ENCODE data around the gene CTNNBL1. TPM values are rescaled to one million over a fixed set of nuclear protein-coding genes. Genes with fewer than 3 reads are reported as not detected.

The CTNNBL1 gene
- total and polyA plus RNA-seq, 2 donors, result 46.5 to 61.9 TPM

GRCh38 chr20:37882961-37883712, 189.3 kb downstream of the CTNNBL1 start:
- Histone ChIP-seq H3K4me3 (ENCODE audit: low read length in 2 of 2) (no peak overlapping the region), H3K36me3 (ENCODE audit: control insufficient read depth in 2 of 2, insufficient read depth in 2 of 2, low read length in 1 of 2) (no peaks in the 10 kb centered on the region), H3K4me1 (ENCODE audit: control insufficient read depth in 2 of 2, insufficient read depth in 2 of 2, low read length in 2 of 2) (peaks cover 0 to 13% of the 10 kb centered on the region in 2 donors), H3K9me3 (ENCODE audit: control insufficient read depth in 2 of 2, insufficient read depth in 1 of 2, low read length in 1 of 2) (no peaks in the 10 kb centered on the region), H3K27me3 (ENCODE audit: control insufficient read depth in 2 of 2, insufficient read depth in 1 of 2, low read length in 1 of 2) (peaks cover 0 to 4% of the 10 kb centered on the region in 2 donors), H3K27ac (ENCODE audit: low read depth in 1 of 2, low read length in 1 of 2) (no peak overlapping the region)
- no peak for DNase-seq (ENCODE audit: low read depth in 6 of 9, low spot score in 9 of 9)
- WGBS, result 92% methylated on average over 16 of the region's 16 CpGs

GRCh38 chr20:37885042-37885441, 191.2 kb downstream of the CTNNBL1 start:
- WGBS, result 95% methylated on average over 8 of the region's 8 CpGs
- peaks cover 0 to 13% of the 10 kb centered on the region in 2 donors for H3K4me1 ChIP-seq (ENCODE audit: control insufficient read depth in 2 of 2, insufficient read depth in 2 of 2, low read length in 2 of 2)

GRCh38 chr20:37885593-37886503, 192.0 kb downstream of the CTNNBL1 start:
- no peak for DNase-seq (ENCODE audit: low read depth in 6 of 9, low spot score in 9 of 9)
- no peak overlapping the region for H3K27ac ChIP-seq (ENCODE audit: low read depth in 1 of 2, low read length in 1 of 2)
- H3K27me3 ChIP-seq (ENCODE audit: control insufficient read depth in 2 of 2, insufficient read depth in 1 of 2, low read length in 1 of 2), result peaks cover 0 to 4% of the 10 kb centered on the region in 2 donors
- WGBS, result 81% methylated on average over 32 of the region's 32 CpGs
- no peak overlapping the region for H3K4me3 ChIP-seq (ENCODE audit: low read length in 2 of 2)
- H3K4me1 ChIP-seq (ENCODE audit: control insufficient read depth in 2 of 2, insufficient read depth in 2 of 2, low read length in 2 of 2), result peaks cover 0 to 11% of the 10 kb centered on the region in 2 donors
- no peaks in the 10 kb centered on the region for H3K9me3 ChIP-seq (ENCODE audit: control insufficient read depth in 2 of 2, insufficient read depth in 1 of 2, low read length in 1 of 2)
- no peaks in the 10 kb centered on the region for H3K36me3 ChIP-seq (ENCODE audit: control insufficient read depth in 2 of 2, insufficient read depth in 2 of 2, low read length in 1 of 2)

More at GRCh38 chr20:37885042-37885441, 191.2 kb downstream of the CTNNBL1 start:
- H3K27me3 ChIP-seq (ENCODE audit: control insufficient read depth in 2 of 2, insufficient read depth in 1 of 2, low read length in 1 of 2), result peaks cover 0 to 4% of the 10 kb centered on the region in 2 donors
- no peak overlapping the region for H3K4me3 ChIP-seq (ENCODE audit: low read length in 2 of 2)
- no peak overlapping the region for H3K27ac ChIP-seq (ENCODE audit: low read depth in 1 of 2, low read length in 1 of 2)
- DNase-seq (ENCODE audit: low read depth in 6 of 9, low spot score in 9 of 9), result no peak
- no peaks in the 10 kb centered on the region for H3K9me3 ChIP-seq (ENCODE audit: control insufficient read depth in 2 of 2, insufficient read depth in 1 of 2, low read length in 1 of 2)
- H3K36me3 ChIP-seq (ENCODE audit: control insufficient read depth in 2 of 2, insufficient read depth in 2 of 2, low read length in 1 of 2), result no peaks in the 10 kb centered on the region

- no peak overlapping the region for H3K4me3 ChIP-seq (ENCODE audit: low read length in 2 of 2)
- H3K36me3 ChIP-seq (ENCODE audit: control insufficient read depth in 2 of 2, insufficient read depth in 2 of 2, low read length in 1 of 2), result no peaks in the 10 kb centered on the region
- 90% methylated on average over 4 of the region's 4 CpGs for WGBS
- no peak overlapping the region for H3K27ac ChIP-seq (ENCODE audit: low read depth in 1 of 2, low read length in 1 of 2)
- H3K4me1 ChIP-seq (ENCODE audit: control insufficient read depth in 2 of 2, insufficient read depth in 2 of 2, low read length in 2 of 2), result peaks cover 0 to 6% of the 10 kb centered on the region in 2 donors
- no peaks in the 10 kb centered on the region for H3K9me3 ChIP-seq (ENCODE audit: control insufficient read depth in 2 of 2, insufficient read depth in 1 of 2, low read length in 1 of 2)
- H3K27me3 ChIP-seq (ENCODE audit: control insufficient read depth in 2 of 2, insufficient read depth in 1 of 2, low read length in 1 of 2), result peaks cover 0 to 4% of the 10 kb centered on the region in 2 donors
- DNase-seq (ENCODE audit: low read depth in 6 of 9, low spot score in 9 of 9), result no peak
Measured at GRCh38 chr20:37886851-37887297, 193.0 kb downstream of the CTNNBL1 start.

GRCh38 chr20:37888641-37889040, 194.8 kb downstream of the CTNNBL1 start:
- WGBS, result 97% methylated on average over 10 of the region's 10 CpGs
- H3K9me3 ChIP-seq (ENCODE audit: control insufficient read depth in 2 of 2, insufficient read depth in 1 of 2, low read length in 1 of 2), result no peaks in the 10 kb centered on the region
- H3K27me3 ChIP-seq (ENCODE audit: control insufficient read depth in 2 of 2, insufficient read depth in 1 of 2, low read length in 1 of 2), result peaks cover 0 to 4% of the 10 kb centered on the region in 2 donors
- no peak overlapping the region for H3K27ac ChIP-seq (ENCODE audit: low read depth in 1 of 2, low read length in 1 of 2)
- no peak for DNase-seq (ENCODE audit: low read depth in 6 of 9, low spot score in 9 of 9)
- no peaks in the 10 kb centered on the region for H3K4me1 ChIP-seq (ENCODE audit: control insufficient read depth in 2 of 2, insufficient read depth in 2 of 2, low read length in 2 of 2)
- no peaks in the 10 kb centered on the region for H3K36me3 ChIP-seq (ENCODE audit: control insufficient read depth in 2 of 2, insufficient read depth in 2 of 2, low read length in 1 of 2)
- no peak overlapping the region for H3K4me3 ChIP-seq (ENCODE audit: low read length in 2 of 2)

- H3K36me3 ChIP-seq (ENCODE audit: control insufficient read depth in 2 of 2, insufficient read depth in 2 of 2, low read length in 1 of 2), result no peaks in the 10 kb centered on the region
- 95% methylated on average over 5 of the region's 5 CpGs for WGBS
- no peaks in the 10 kb centered on the region for H3K4me1 ChIP-seq (ENCODE audit: control insufficient read depth in 2 of 2, insufficient read depth in 2 of 2, low read length in 2 of 2)
- H3K27me3 ChIP-seq (ENCODE audit: control insufficient read depth in 2 of 2, insufficient read depth in 1 of 2, low read length in 1 of 2), result peaks cover 0 to 4% of the 10 kb centered on the region in 2 donors
- H3K4me3 ChIP-seq (ENCODE audit: low read length in 2 of 2), result no peak overlapping the region
- H3K9me3 ChIP-seq (ENCODE audit: control insufficient read depth in 2 of 2, insufficient read depth in 1 of 2, low read length in 1 of 2), result no peaks in the 10 kb centered on the region
- no peak for DNase-seq (ENCODE audit: low read depth in 6 of 9, low spot score in 9 of 9)
- no peak overlapping the region for H3K27ac ChIP-seq (ENCODE audit: low read depth in 1 of 2, low read length in 1 of 2)
Measured at GRCh38 chr20:37890108-37890507, 196.3 kb downstream of the CTNNBL1 start.

- no peak overlapping the region for H3K4me3 ChIP-seq (ENCODE audit: low read length in 2 of 2)
Measured at GRCh38 chr20:37890643-37891042, 196.8 kb downstream of the CTNNBL1 start.

GRCh38 chr20:37892001-37892400, 198.2 kb downstream of the CTNNBL1 start:
- Histone ChIP-seq H3K27ac (ENCODE audit: low read depth in 1 of 2, low read length in 1 of 2) (no peak overlapping the region), H3K27me3 (ENCODE audit: control insufficient read depth in 2 of 2, insufficient read depth in 1 of 2, low read length in 1 of 2) (no peaks in the 10 kb centered on the region)
- 56% methylated on average over 9 of the region's 9 CpGs for WGBS

More at GRCh38 chr20:37890643-37891042, 196.8 kb downstream of the CTNNBL1 start:
- Histone ChIP-seq H3K27me3 (ENCODE audit: control insufficient read depth in 2 of 2, insufficient read depth in 1 of 2, low read length in 1 of 2) (peaks cover 0 to 4% of the 10 kb centered on the region in 2 donors), H3K4me1 (ENCODE audit: control insufficient read depth in 2 of 2, insufficient read depth in 2 of 2, low read length in 2 of 2) (no peaks in the 10 kb centered on the region), H3K27ac (ENCODE audit: low read depth in 1 of 2, low read length in 1 of 2) (no peak overlapping the region), H3K9me3 (ENCODE audit: control insufficient read depth in 2 of 2, insufficient read depth in 1 of 2, low read length in 1 of 2) (no peaks in the 10 kb centered on the region), H3K36me3 (ENCODE audit: control insufficient read depth in 2 of 2, insufficient read depth in 2 of 2, low read length in 1 of 2) (no peaks in the 10 kb centered on the region)
- peak in 1 of 9 donors; percentile 26 for DNase-seq (ENCODE audit: low read depth in 6 of 9, low spot score in 9 of 9)
- WGBS, result 91% methylated on average over 13 of the region's 13 CpGs

More at GRCh38 chr20:37892001-37892400, 198.2 kb downstream of the CTNNBL1 start:
- Histone ChIP-seq H3K9me3 (ENCODE audit: control insufficient read depth in 2 of 2, insufficient read depth in 1 of 2, low read length in 1 of 2) (no peaks in the 10 kb centered on the region), H3K4me1 (ENCODE audit: control insufficient read depth in 2 of 2, insufficient read depth in 2 of 2, low read length in 2 of 2) (no peaks in the 10 kb centered on the region), H3K36me3 (ENCODE audit: control insufficient read depth in 2 of 2, insufficient read depth in 2 of 2, low read length in 1 of 2) (no peaks in the 10 kb centered on the region), H3K4me3 (ENCODE audit: low read length in 2 of 2) (no peak overlapping the region)
- DNase-seq (ENCODE audit: low read depth in 6 of 9, low spot score in 9 of 9), result no peak
